ENCODE data around the gene ARID3A.
A peak's percentile ranks its signal among the peaks of the same experiment; 100 is the strongest.
"Not testable (repeated sequence)": the region's sequence is repeated elsewhere in the genome, so short reads cannot be mapped to it uniquely, and the experiment has no call there.

The ARID3A gene

GRCh38 chr19:1016647-1017114 is 90.8 kb downstream of the ARID3A start:
- peak; percentile 76 for DNase-seq (ENCODE audit: low read depth, low spot score)

- no peak for DNase-seq (ENCODE audit: low read depth, low spot score)
Measured at GRCh38 chr19:1017115-1017905, 91.5 kb downstream of the ARID3A start.

- no peak for DNase-seq (ENCODE audit: low read depth, low spot score)
Measured at GRCh38 chr19:1017906-1018305, 92.1 kb downstream of the ARID3A start.

GRCh38 chr19:1018393-1018792 is 92.6 kb downstream of the ARID3A start:
- no peak for DNase-seq (ENCODE audit: low read depth, low spot score)

GRCh38 chr19:1018932-1019615 is 93.2 kb downstream of the ARID3A start:
- no peak for DNase-seq (ENCODE audit: low read depth, low spot score)

- DNase-seq (ENCODE audit: low read depth, low spot score) = no peak
Measured at GRCh38 chr19:1019616-1019961, 93.8 kb downstream of the ARID3A start.

- DNase-seq (ENCODE audit: low read depth, low spot score) = no peak
Measured at GRCh38 chr19:1019980-1020867, 94.4 kb downstream of the ARID3A start.

GRCh38 chr19:1020868-1021425 is 95.1 kb downstream of the ARID3A start, which contains the start of gene TMEM259:
Gene TMEM259, minus strand, starts transcription at chr19:1021123. Its CDS starts 127 bp downstream, at chr19:1020996.
- peak; percentile 99 for DNase-seq (ENCODE audit: low read depth, low spot score)

GRCh38 chr19:1023883-1024188 is 98.0 kb downstream of the ARID3A start:
- not testable (repeated sequence) for DNase-seq (ENCODE audit: low read depth, low spot score)

- DNase-seq (ENCODE audit: low read depth, low spot score) = not testable (repeated sequence)
Measured at GRCh38 chr19:1025080-1025479, 99.2 kb downstream of the ARID3A start.
